ENCODE results near the gene MPL. TPM values are rescaled to one million over a fixed set of nuclear protein-coding genes. Genes with fewer than 3 reads are reported as not detected.

Gene MPL
- total RNA-seq, 1 donor from 2014 or later, result not detected

GRCh38 chr1:43340559-43340958, 2.9 kb downstream of the MPL start:
- no peaks in the 10 kb centered on the region for H3K9me3 ChIP-seq
- TF ChIP-seq CTCF (IDR thresholded peaks at IDR 0.05), result no peak
- intact Hi-C loops (cut with DNase I), result no loop called here

GRCh38 chr1:43344267-43344850, 6.7 kb downstream of the MPL start:
- DNase-seq (ENCODE audit: low spot score in 2 of 2), result no peak
- H3K36me3 ChIP-seq, result no peaks in the 10 kb centered on the region
- TF ChIP-seq CTCF (IDR thresholded peaks at IDR 0.05), result no peak
- H3K27me3 ChIP-seq, result no peaks in the 10 kb centered on the region
- no peaks in the 10 kb centered on the region for H3K9me3 ChIP-seq
- H3K4me3 ChIP-seq, result no peak overlapping the region
- intact Hi-C loops (cut with DNase I), result no loop called here
- H3K27ac ChIP-seq, result no peak overlapping the region
- no peaks in the 10 kb centered on the region for H3K4me1 ChIP-seq

More at GRCh38 chr1:43340559-43340958, 2.9 kb downstream of the MPL start:
- Histone ChIP-seq H3K36me3 (no peaks in the 10 kb centered on the region), H3K27ac (no peak overlapping the region), H3K4me3 (no peak overlapping the region), H3K4me1 (no peaks in the 10 kb centered on the region), H3K27me3 (no peaks in the 10 kb centered on the region)
- no peak for DNase-seq (ENCODE audit: low spot score in 2 of 2)

GRCh38 chr1:43345120-43345519, 7.5 kb downstream of the MPL start:
- intact Hi-C loops (cut with DNase I), result loop anchor here (5.0 kb wide), 1 partner anchor 173 kb away; the partner anchor contains the start of genes CFAP57 and EBNA1BP2
- Histone ChIP-seq H3K9me3 (no peaks in the 10 kb centered on the region), H3K27me3 (no peaks in the 10 kb centered on the region), H3K27ac (no peak overlapping the region), H3K36me3 (no peaks in the 10 kb centered on the region), H3K4me1 (no peaks in the 10 kb centered on the region), H3K4me3 (no peak overlapping the region)
- DNase-seq (ENCODE audit: low spot score in 2 of 2), result no peak
- TF ChIP-seq CTCF (IDR thresholded peaks at IDR 0.05), result no peak

- Histone ChIP-seq H3K36me3 (no peaks in the 10 kb centered on the region), H3K4me1 (no peaks in the 10 kb centered on the region), H3K27ac (no peak overlapping the region), H3K4me3 (no peak overlapping the region), H3K9me3 (no peaks in the 10 kb centered on the region), H3K27me3 (no peaks in the 10 kb centered on the region)
- no peak for TF ChIP-seq CTCF (IDR thresholded peaks at IDR 0.05)
- DNase-seq (ENCODE audit: low spot score in 2 of 2), result no peak
- intact Hi-C loops (cut with DNase I), result loop anchor here (5.0 kb wide), 1 partner anchor 174 kb away; the partner anchor contains the start of genes CFAP57 and EBNA1BP2
Measured at GRCh38 chr1:43346636-43347035, 9.0 kb downstream of the MPL start.

GRCh38 chr1:43348343-43348808, 10.8 kb downstream of the MPL start:
- peak overlapping the region; percentile 80 to 87 for H3K27ac ChIP-seq
- H3K36me3 ChIP-seq, result no peaks in the 10 kb centered on the region
- peak in 1 of 2 donors; percentile 66 for DNase-seq (ENCODE audit: low spot score in 2 of 2)
- no peaks in the 10 kb centered on the region for H3K4me1 ChIP-seq
- intact Hi-C loops (cut with DNase I), result loop anchor here (2.0 to 5.0 kb wide), 2 partner anchors 40 to 176 kb away; partner anchors contain the start of genes CFAP57, EBNA1BP2, MED8 and SZT2
- TF ChIP-seq CTCF (IDR thresholded peaks at IDR 0.05), result no peak
- H3K4me3 ChIP-seq, result peak overlapping the region; percentile 67 to 73
- H3K27me3 ChIP-seq, result no peaks in the 10 kb centered on the region
- no peaks in the 10 kb centered on the region for H3K9me3 ChIP-seq
